ENCODE results near the gene LRRN1.

DNA sequence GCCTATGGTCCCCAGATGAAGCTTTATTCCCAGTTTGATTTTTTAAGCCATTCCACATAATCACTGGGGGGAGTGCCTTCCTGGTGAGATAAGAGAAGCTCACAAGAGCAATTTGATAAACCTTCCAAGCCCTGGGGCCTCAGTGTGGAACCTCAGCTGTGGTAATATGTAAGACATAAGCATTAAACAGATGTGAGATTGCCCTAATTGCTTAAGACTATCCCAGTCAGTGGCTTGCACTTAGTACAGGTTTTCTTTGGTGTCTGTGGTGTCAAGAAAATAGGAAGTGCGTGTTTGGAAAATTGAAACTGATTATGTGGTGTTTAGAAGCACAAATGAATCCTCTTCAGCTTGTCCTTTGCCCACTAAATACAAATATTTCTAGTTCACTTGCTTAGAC, 54.3 kb downstream of the LRRN1 start:
- no peak for TF ChIP-seq POLR2AphosphoS5 (IDR thresholded peaks at IDR 0.05)
- TF ChIP-seq, protein P1, sequence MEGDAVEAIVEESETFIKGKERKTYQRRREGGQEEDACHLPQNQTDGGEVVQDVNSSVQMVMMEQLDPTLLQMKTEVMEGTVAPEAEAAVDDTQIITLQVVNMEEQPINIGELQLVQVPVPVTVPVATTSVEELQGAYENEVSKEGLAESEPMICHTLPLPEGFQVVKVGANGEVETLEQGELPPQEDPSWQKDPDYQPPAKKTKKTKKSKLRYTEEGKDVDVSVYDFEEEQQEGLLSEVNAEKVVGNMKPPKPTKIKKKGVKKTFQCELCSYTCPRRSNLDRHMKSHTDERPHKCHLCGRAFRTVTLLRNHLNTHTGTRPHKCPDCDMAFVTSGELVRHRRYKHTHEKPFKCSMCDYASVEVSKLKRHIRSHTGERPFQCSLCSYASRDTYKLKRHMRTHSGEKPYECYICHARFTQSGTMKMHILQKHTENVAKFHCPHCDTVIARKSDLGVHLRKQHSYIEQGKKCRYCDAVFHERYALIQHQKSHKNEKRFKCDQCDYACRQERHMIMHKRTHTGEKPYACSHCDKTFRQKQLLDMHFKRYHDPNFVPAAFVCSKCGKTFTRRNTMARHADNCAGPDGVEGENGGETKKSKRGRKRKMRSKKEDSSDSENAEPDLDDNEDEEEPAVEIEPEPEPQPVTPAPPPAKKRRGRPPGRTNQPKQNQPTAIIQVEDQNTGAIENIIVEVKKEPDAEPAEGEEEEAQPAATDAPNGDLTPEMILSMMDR (IDR thresholded peaks at IDR 0.05), result no peak
